HepG2 (cell line): Measurements from ENCODE around the gene CHN1. TPM values are rescaled to one million over a fixed set of nuclear protein-coding genes. Genes with fewer than 3 reads are reported as not detected.

Source experiments
- ATAC-seq: fragments of 200-7000 bp; cut with Tn5 transposase; 3 replicates; pipeline ENCODE4 v1.9.1; 2020; ENCODE audit warnings: mild to moderate bottlenecking, moderate library complexity
- BruUV-seq: library from RNA; stranded (reverse); fragments of 400-500 nt; replicated peaks from 2 replicates; lab custom pipeline; 2021; lab: Mats Ljungman, UMichigan
- CTCF ChIA-PET: fragments of 300-600 bp; formaldehyde crosslinking; extraction: SDS; loops from one replicate; lab custom pipeline; 2021; ENCODE audit warnings: low total read pairs, inconsistent platforms, low intra/inter-chr PET ratio; lab: Yijun Ruan, JAX
- POLR2A ChIA-PET: fragments of 350-600 bp; sonication (Branson Sonifier 250); formaldehyde crosslinking; loops from one replicate; lab custom pipeline; 2020; ENCODE audit warnings: antibody characterized with exemption, inconsistent platforms; lab: Yijun Ruan, JAX
- DNase-seq: peaks from one replicate; pipeline ENCODE4 v3.0.0-alpha.2; 2015; ENCODE audit warnings: low spot score
- FAIRE-seq: peaks from 3 replicates; lab custom pipeline; 2011; peaks lifted over from hg19 to GRCh38; lab: Jason Lieb, UNC
- H2AFZ ChIP-seq: one replicate; pipeline ENCODE4 v1.6.1; 2011; ENCODE audit warnings: low read length, inconsistent platforms
- H3K27ac ChIP-seq: fragments of 300-600 bp; 3 replicates; pipeline ENCODE4 v1.8.0; 2011; ENCODE audit warnings: mixed run types, mild to moderate bottlenecking, mixed read lengths, low read length, inconsistent platforms; ENCODE audit not compliant: insufficient read depth; ENCODE audit errors: extremely low read length
- H3K27me3 ChIP-seq, 2 experiments: fragments of 200-600 bp in 1 of 2; 2 replicates in 1 of 2; 3 replicates in 1 of 2; pipeline versions ENCODE4 v1.6.0 to v1.8.0; 2011; ENCODE audit warnings: low read length in 2 of 2, mild to moderate bottlenecking in 2 of 2, moderate library complexity in 2 of 2, inconsistent platforms in 1 of 2; ENCODE audit not compliant: insufficient read depth in 2 of 2, control insufficient read depth in 1 of 2
- H3K36me3 ChIP-seq, 2 experiments: fragments of 200-600 bp in 1 of 2; replicated peaks in 1 of 2; 2 replicates in 1 of 2; 3 replicates in 1 of 2; pipeline versions ENCODE4 v1.5.1 to v1.8.0; 2011; ENCODE audit warnings: low read length in 2 of 2, inconsistent platforms in 1 of 2; ENCODE audit not compliant: insufficient read depth in 2 of 2, control insufficient read depth in 1 of 2
- H3K4me1 ChIP-seq: 2 replicates; pipeline ENCODE4 v1.5.1; 2012; ENCODE audit warnings: low read length, inconsistent platforms; ENCODE audit not compliant: insufficient read depth
- H3K4me2 ChIP-seq: 2 replicates; pipeline ENCODE4 v1.6.0; 2011; ENCODE audit warnings: low read depth, low read length, inconsistent platforms
- H3K4me3 ChIP-seq, 3 experiments: fragments of 200-600 bp in 1 of 3; sonication (generic), shearing (Covaris generic) in 1 of 3; replicated peaks in 1 of 3; 2 replicates each; pipeline ENCODE4 v1.5.1; 2011 to 2016; ENCODE audit warnings: low read length in 3 of 3, inconsistent platforms in 2 of 3, low read depth in 2 of 3, mild to moderate bottlenecking in 2 of 3, control low read depth in 1 of 3, mixed read lengths in 1 of 3; ENCODE audit not compliant: insufficient read depth in 1 of 3
- H3K79me2 ChIP-seq: one replicate; pipeline ENCODE4 v1.6.1; 2011; ENCODE audit warnings: low read length, inconsistent platforms; ENCODE audit not compliant: insufficient read depth
- H3K9ac ChIP-seq: 2 replicates; pipeline ENCODE4 v1.6.0; 2011; ENCODE audit warnings: mild to moderate bottlenecking, low read depth, low read length, inconsistent platforms; ENCODE audit not compliant: insufficient read depth
- H3K9me3 ChIP-seq: 2 replicates; pipeline ENCODE4 v1.5.1; 2012; ENCODE audit warnings: mild to moderate bottlenecking, low read length
- H4K20me1 ChIP-seq: 2 replicates; pipeline ENCODE4 v1.6.0; 2011; ENCODE audit warnings: inconsistent platforms, mild to moderate bottlenecking, low read length, moderate library complexity; ENCODE audit not compliant: insufficient read depth
- ARNT2 ChIP-seq: sonication (generic); formaldehyde crosslinking; IDR thresholded peaks from 2 replicates; pipeline ENCODE4 v1.8.0; 2022; ENCODE audit warnings: mild to moderate bottlenecking, low read depth, missing genetic modification reagents, moderate library complexity
- ATF7-NPFF ChIP-seq: sonication (generic); formaldehyde crosslinking; IDR thresholded peaks from 2 replicates; pipeline ENCODE4 v1.8.1; 2023; ENCODE audit warnings: mild to moderate bottlenecking, low read depth, missing genetic modification reagents, moderate library complexity
- CHD2 ChIP-seq: IDR thresholded peaks from 2 replicates; pipeline ENCODE4 v1.6.1; 2011; ENCODE audit warnings: low read depth, low read length, improper control_type of control experiment
- EEA1 ChIP-seq: sonication (generic); formaldehyde crosslinking; IDR thresholded peaks from 2 replicates; pipeline ENCODE4 v1.5.1; 2020; ENCODE audit warnings: mild to moderate bottlenecking, missing genetic modification reagents, borderline replicate concordance
- GATAD2A ChIP-seq: IDR thresholded peaks from 2 replicates; pipeline ENCODE4 v1.6.1; 2016
- MIER3 ChIP-seq: IDR thresholded peaks from 2 replicates; pipeline ENCODE4 v1.6.1; 2016; ENCODE audit warnings: missing compliant biosample characterization, borderline replicate concordance
- SP140L ChIP-seq: sonication (generic); formaldehyde crosslinking; IDR thresholded peaks from 2 replicates; pipeline ENCODE4 v1.4.0; 2020; ENCODE audit warnings: missing genetic modification reagents, borderline replicate concordance
- TBX2 ChIP-seq: sonication (generic); formaldehyde crosslinking; IDR thresholded peaks from 2 replicates; pipeline ENCODE4 v1.5.0; 2020; ENCODE audit warnings: missing genetic modification reagents, mild to moderate bottlenecking, borderline replicate concordance
- ZBTB7A ChIP-seq: sonication (generic); formaldehyde crosslinking; IDR thresholded peaks from 2 replicates; pipeline ENCODE4 v1.8.0; 2022; ENCODE audit warnings: mild to moderate bottlenecking, missing genetic modification reagents
- ZFP36 ChIP-seq: fragments of 150-350 bp; IDR thresholded peaks from 2 replicates; pipeline ENCODE4 v1.6.1; 2018; ENCODE audit warnings: borderline replicate concordance, low read length, low read depth; ENCODE audit not compliant: partially characterized antibody
- ZNF274 ChIP-seq: sonication (generic); formaldehyde crosslinking; IDR thresholded peaks from 2 replicates; pipeline ENCODE4 v1.5.1; 2020; ENCODE audit warnings: mild to moderate bottlenecking, missing genetic modification reagents
- ZNF557 ChIP-seq: sonication (generic); formaldehyde crosslinking; IDR thresholded peaks from 2 replicates; pipeline ENCODE4 v1.4.0; 2020; ENCODE audit warnings: missing genetic modification reagents
- ZNF607 ChIP-seq: sonication (generic); formaldehyde crosslinking; IDR thresholded peaks from 2 replicates; pipeline ENCODE4 v1.5.1; 2020; ENCODE audit warnings: missing genetic modification reagents, mild to moderate bottlenecking, borderline replicate concordance
- ZNF678 ChIP-seq: sonication (generic); formaldehyde crosslinking; IDR thresholded peaks from 2 replicates; pipeline ENCODE4 v1.4.0; 2020; ENCODE audit warnings: mild to moderate bottlenecking, missing genetic modification reagents
- ZNF713 ChIP-seq: sonication (generic); formaldehyde crosslinking; IDR thresholded peaks from 2 replicates; pipeline ENCODE4 v1.4.0; 2020; ENCODE audit warnings: mild to moderate bottlenecking, missing genetic modification reagents
- ZNF766 ChIP-seq: sonication (generic); formaldehyde crosslinking; IDR thresholded peaks from 2 replicates; pipeline ENCODE4 v1.5.0; 2020; ENCODE audit warnings: missing genetic modification reagents, borderline replicate concordance
- WGBS: methylation state at CpG from one replicate; pipeline ENCODE4 v1.1.6; 2017; ENCODE audit warnings: low lambda C conversion rate; 5-methylcytosine and 5-hydroxymethylcytosine counted together
- in situ Hi-C: cut with HindIII; loops from 2 replicates; pipeline ENCODE4 v1.10.0; 2017; ENCODE audit warnings: low pct_unique_long_range_greater_than_20kb; ENCODE audit not compliant: extremely low pct_ligation_motif_present
- intact Hi-C: fragments of 100-400 bp; cut with micrococcal nuclease; formaldehyde crosslinking; loops from one replicate; pipeline ENCODE4 v1.10.0; 2022; ENCODE audit not compliant: unreplicated experiment
- polyA plus RNA-seq, 8 experiments: library from polyadenylated mRNA; depleted of rRNA in 3 of 8; stranded (reverse) in 7 of 8; unstranded in 1 of 8; fragments of >200 nt; fragmentation: Illumina TruSeq in 4 of 8; extraction: Trizol in 4 of 8; gene quantifications; 2 replicates each; pipeline versions ENCODE4 v1.2.1 to v1.2.3, GENCODE V29; 2011 to 2016; ENCODE audit warnings: low read depth in 4 of 8, missing spikeins in 1 of 8, mixed read lengths in 1 of 8; ENCODE audit not compliant: insufficient read depth in 1 of 8
- total RNA-seq, 5 experiments: library from RNA; depleted of rRNA; stranded (reverse); fragments of >200 nt; fragmentation: Illumina TruSeq; extraction: Trizol; gene quantifications; 2 replicates each; pipeline ENCODE4 v1.2.3, GENCODE V29; 2016; ENCODE audit warnings: low read depth in 1 of 5
- TF ChIP-seq, protein P1 (sequence below): sonication (generic); formaldehyde crosslinking; IDR thresholded peaks from 2 replicates; pipeline ENCODE4 v1.9.0; 2021; ENCODE audit warnings: missing genetic modification reagents, mild to moderate bottlenecking, borderline replicate concordance
- TF ChIP-seq, protein P2 (sequence below): sonication (generic); formaldehyde crosslinking; IDR thresholded peaks from 2 replicates; pipeline ENCODE4 v1.8.1; 2023; ENCODE audit warnings: mild to moderate bottlenecking, missing genetic modification reagents
- TF ChIP-seq, protein P3 (sequence below): sonication (generic); formaldehyde crosslinking; IDR thresholded peaks from 2 replicates; pipeline ENCODE4 v1.5.1; 2020; ENCODE audit warnings: mild to moderate bottlenecking, moderate library complexity, missing genetic modification reagents

CHN1 gene
- total and polyA plus RNA-seq, 2 of the 13 experiments (the other 11 are each of a cell fraction or from before 2014, with no cell fraction given): 2.8 to 3.5 TPM

DNA sequence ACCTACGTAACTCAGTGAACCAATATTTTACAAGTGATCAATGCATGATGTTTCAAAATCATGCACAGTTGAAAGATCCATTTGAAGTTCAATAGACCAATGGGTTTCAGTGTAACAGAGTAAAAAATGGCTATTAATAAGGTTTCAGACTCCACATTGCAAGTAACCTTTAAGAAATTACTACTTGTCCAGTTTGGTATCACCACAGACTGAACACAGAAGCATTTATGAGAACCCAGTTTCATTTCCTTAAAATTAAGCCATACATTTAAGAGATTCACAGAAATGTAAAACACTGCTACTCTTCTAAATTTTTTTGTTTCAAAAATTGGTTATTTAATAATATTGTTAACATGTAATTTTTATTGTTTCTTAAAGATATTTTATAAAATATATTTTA is 142.0 kb downstream of the CHN1 start (continued):
- TF ChIP-seq, protein P1, sequence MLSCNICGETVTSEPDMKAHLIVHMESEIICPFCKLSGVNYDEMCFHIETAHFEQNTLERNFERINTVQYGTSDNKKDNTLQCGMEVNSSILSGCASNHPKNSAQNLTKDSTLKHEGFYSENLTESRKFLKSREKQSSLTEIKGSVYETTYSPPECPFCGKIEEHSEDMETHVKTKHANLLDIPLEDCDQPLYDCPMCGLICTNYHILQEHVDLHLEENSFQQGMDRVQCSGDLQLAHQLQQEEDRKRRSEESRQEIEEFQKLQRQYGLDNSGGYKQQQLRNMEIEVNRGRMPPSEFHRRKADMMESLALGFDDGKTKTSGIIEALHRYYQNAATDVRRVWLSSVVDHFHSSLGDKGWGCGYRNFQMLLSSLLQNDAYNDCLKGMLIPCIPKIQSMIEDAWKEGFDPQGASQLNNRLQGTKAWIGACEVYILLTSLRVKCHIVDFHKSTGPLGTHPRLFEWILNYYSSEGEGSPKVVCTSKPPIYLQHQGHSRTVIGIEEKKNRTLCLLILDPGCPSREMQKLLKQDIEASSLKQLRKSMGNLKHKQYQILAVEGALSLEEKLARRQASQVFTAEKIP (CRISPR knock-in tag): no peak
- TF ChIP-seq SP140L (CRISPR knock-in tag) (no peak), ARNT2 (CRISPR knock-in tag) (no peak)

DNA sequence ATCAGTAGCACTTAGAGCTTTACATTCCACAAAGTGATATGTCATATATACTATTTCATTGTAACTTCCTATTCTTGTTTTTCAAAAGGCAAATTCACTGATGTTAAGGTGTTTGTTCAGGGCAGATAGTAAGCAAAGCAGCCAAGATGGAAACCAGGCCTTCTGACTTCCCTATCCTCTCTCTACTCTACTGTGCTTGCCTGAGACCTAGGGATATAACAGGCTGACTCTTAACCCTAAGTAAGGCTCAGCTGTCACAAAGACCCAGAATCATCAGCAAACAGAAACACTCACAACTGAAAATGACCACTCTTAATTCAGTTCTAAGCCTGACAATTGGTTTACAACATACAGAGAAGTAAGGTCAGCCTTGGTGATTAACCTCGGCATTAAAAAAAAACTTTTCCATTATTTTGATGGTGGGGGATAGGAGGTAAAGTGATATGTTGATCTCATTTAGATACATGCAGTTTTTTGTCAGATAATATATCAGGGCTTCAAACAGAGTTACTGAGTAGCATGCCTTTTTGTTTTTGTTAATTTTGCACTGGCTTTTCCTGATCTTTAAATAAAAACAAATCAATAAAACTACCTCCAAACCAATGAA is 145.5 kb downstream of the CHN1 start:
- BruUV-seq: no TSS peak
- Histone ChIP-seq H3K9ac (no peak overlapping the region), H3K27ac (no peak overlapping the region), H3K4me1 (no peaks in the 10 kb centered on the region), H3K27me3 (no peaks in the 10 kb centered on the region), H3K36me3 (no peaks in the 10 kb centered on the region), H3K79me2 (no peaks in the 10 kb centered on the region), H3K4me2 (no peak overlapping the region), H3K4me3 (no peak overlapping the region), H4K20me1 (no peaks in the 10 kb centered on the region), H3K9me3 (no peaks in the 10 kb centered on the region), H2AFZ (no peak overlapping the region)
- in situ Hi-C loops (no loop called here), intact Hi-C loops (no loop called here)
- ChIA-PET POLR2A (no interaction called here), CTCF (no interaction called here)
- DNase-seq (no peak), ATAC-seq (no peak)
- WGBS: 3% methylated on average over 1 of the region's 1 CpG
- no peak for TF ChIP-seq ZNF713 (CRISPR knock-in tag)
- no peak for TF ChIP-seq ARNT2 (CRISPR knock-in tag)
- no peak for TF ChIP-seq ZNF607 (CRISPR knock-in tag)
- no peak for TF ChIP-seq EEA1 (CRISPR knock-in tag)
- TF ChIP-seq GATAD2A (CRISPR knock-in tag): no peak
- no peak for TF ChIP-seq ZBTB7A
- no peak for TF ChIP-seq ZFP36
- TF ChIP-seq ZNF557: no peak
- no peak for TF ChIP-seq CHD2
- TF ChIP-seq MIER3: no peak
- no peak for TF ChIP-seq ATF7-NPFF
- TF ChIP-seq, protein P2, sequence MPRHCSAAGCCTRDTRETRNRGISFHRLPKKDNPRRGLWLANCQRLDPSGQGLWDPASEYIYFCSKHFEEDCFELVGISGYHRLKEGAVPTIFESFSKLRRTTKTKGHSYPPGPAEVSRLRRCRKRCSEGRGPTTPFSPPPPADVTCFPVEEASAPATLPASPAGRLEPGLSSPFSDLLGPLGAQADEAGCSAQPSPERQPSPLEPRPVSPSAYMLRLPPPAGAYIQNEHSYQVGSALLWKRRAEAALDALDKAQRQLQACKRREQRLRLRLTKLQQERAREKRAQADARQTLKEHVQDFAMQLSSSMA (CRISPR knock-in tag): no peak
- TF ChIP-seq, protein P3, sequence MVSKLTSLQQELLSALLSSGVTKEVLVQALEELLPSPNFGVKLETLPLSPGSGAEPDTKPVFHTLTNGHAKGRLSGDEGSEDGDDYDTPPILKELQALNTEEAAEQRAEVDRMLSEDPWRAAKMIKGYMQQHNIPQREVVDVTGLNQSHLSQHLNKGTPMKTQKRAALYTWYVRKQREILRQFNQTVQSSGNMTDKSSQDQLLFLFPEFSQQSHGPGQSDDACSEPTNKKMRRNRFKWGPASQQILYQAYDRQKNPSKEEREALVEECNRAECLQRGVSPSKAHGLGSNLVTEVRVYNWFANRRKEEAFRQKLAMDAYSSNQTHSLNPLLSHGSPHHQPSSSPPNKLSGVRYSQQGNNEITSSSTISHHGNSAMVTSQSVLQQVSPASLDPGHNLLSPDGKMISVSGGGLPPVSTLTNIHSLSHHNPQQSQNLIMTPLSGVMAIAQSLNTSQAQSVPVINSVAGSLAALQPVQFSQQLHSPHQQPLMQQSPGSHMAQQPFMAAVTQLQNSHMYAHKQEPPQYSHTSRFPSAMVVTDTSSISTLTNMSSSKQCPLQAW (CRISPR knock-in tag): no peak
- no peak for TF ChIP-seq ZNF274
- no peak for TF ChIP-seq ZNF678
- TF ChIP-seq ZNF766 (CRISPR knock-in tag): no peak
- no peak for TF ChIP-seq TBX2 (CRISPR knock-in tag)
- TF ChIP-seq, all 625 proteins: peak for 0
- FAIRE-seq: no peak
